Gastrocnemius medialis (tissue), 4 donors: ENCODE data around the gene AUTS2. TPM values are rescaled to one million over a fixed set of nuclear protein-coding genes. Genes with fewer than 3 reads are reported as not detected.
A peak's percentile ranks its signal among the peaks of the same experiment; 100 is the strongest.

Source experiments
- ATAC-seq, 2 donors: fragments of 150-250 bp; one replicate each; pipeline ENCODE4 v1.9.1; 2016
- DNase-seq, 2 donors: peaks; one replicate each; pipeline ENCODE4 v3.0.0-alpha.2; 2019
- H3K27ac ChIP-seq, 4 donors: fragments of 200-600 bp; sonication (generic); 1 replicate in 1 of 4; 2 replicates in 3 of 4; pipeline ENCODE4 v1.5.1; 2016 to 2018; ENCODE audit warnings: mild to moderate bottlenecking in 2 of 4, moderate library complexity in 1 of 4
- H3K27me3 ChIP-seq, 3 donors: fragments of 200-600 bp; sonication (generic) in 2 of 3; 1 replicate in 1 of 3; 2 replicates in 2 of 3; pipeline versions ENCODE4 v1.5.1 to v1.6.0; 2016 to 2019; ENCODE audit warnings: mild to moderate bottlenecking in 1 of 3, moderate library complexity in 1 of 3
- H3K36me3 ChIP-seq, 2 donors: fragments of 200-600 bp; sonication (generic) in 1 of 2; one replicate each; pipeline ENCODE4 v1.5.1; 2017 to 2018
- H3K4me1 ChIP-seq, 2 donors: fragments of 200-600 bp; sonication (generic) in 1 of 2; one replicate each; pipeline ENCODE4 v1.5.1; 2016 to 2017; ENCODE audit warnings: mild to moderate bottlenecking in 2 of 2
- H3K4me3 ChIP-seq, 4 donors: fragments of 200-600 bp; sonication (generic) in 3 of 4; 1 replicate in 1 of 4; 2 replicates in 3 of 4; pipeline ENCODE4 v1.5.1; 2016 to 2019; ENCODE audit warnings: mild to moderate bottlenecking in 2 of 4
- H3K9me3 ChIP-seq, 3 donors: fragments of 200-600 bp; sonication (generic) in 2 of 3; 1 replicate in 1 of 3; 2 replicates in 2 of 3; pipeline ENCODE4 v1.5.1; 2016 to 2019
- POLR2A ChIP-seq, 2 donors: fragments of 450-650 bp; IDR thresholded peaks; one replicate each; pipeline ENCODE4 v1.6.1; 2017; ENCODE audit warnings: antibody characterized with exemption in 2 of 2, mild to moderate bottlenecking in 2 of 2, moderate library complexity in 2 of 2
- in situ Hi-C, 4 donors: fragments of 200-750 bp; cut with MboI; loops; one replicate each; pipeline versions ENCODE4 v1.15.0 to v1.8.0; 2017; ENCODE audit warnings: low sequenced_read_pairs in 4 of 4
- intact Hi-C: fragments of 100-400 bp; cut with DNase I; formaldehyde crosslinking; loops from one replicate; pipeline ENCODE4 v1.15.1; 2023; ENCODE audit warnings: low total_unique reads
- total RNA-seq, 4 donors: library from RNA; depleted of rRNA; stranded (reverse); fragments of >200 nt; gene quantifications; one replicate each; pipeline versions ENCODE4 v1.1.0 to v1.2.3, GENCODE V29; 2016
- TF ChIP-seq, protein P1 (sequence below), 5 experiments: fragments of 450-650 bp in 3 of 5; fragments of 200-600 bp in 2 of 5; sonication (generic) in 2 of 5; IDR thresholded peaks in 4 of 5; conservative IDR thresholded peaks in 1 of 5; 1 replicate in 4 of 5; 2 replicates in 1 of 5; pipeline ENCODE4 v1.5.1; 2016 to 2019; ENCODE audit warnings: antibody characterized with exemption in 5 of 5, mild to moderate bottlenecking in 3 of 5, moderate library complexity in 3 of 5

Gene AUTS2
- total RNA-seq, 4 donors from 2014 or later, result 2.5 to 16.2 (median 8.5) TPM

DNA sequence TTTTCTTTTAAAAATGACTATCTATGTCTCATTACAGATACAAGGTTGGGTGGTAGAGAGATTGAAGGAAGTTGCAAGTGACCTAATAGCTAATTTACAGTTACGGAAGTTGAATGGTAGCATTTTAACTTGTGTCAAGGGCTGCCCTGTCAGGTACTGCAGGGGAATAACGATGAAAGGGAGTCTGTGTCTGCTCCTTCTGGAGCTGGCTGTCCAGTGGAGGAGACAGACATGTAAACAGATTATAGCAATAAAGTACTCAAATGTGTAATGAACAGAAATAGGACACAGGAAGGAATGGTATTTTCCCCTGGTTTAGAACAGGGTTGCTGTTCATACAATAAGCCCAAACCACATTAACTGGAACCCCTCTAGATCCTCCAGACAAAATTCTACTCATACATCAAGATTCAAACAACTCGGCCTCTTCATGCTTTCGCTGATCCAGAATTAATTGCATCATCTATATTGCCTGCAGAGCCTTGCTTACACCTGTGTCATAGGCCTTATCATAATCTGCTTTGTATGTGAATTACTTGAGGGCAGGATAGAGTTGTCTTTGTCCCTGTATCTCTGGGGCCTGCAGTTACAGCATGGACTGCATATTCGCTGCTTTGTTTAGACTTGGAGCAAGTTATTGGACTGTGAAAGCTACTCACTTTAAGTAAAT, 42.8 kb downstream of the AUTS2 start:
- no peak for ATAC-seq

DNA sequence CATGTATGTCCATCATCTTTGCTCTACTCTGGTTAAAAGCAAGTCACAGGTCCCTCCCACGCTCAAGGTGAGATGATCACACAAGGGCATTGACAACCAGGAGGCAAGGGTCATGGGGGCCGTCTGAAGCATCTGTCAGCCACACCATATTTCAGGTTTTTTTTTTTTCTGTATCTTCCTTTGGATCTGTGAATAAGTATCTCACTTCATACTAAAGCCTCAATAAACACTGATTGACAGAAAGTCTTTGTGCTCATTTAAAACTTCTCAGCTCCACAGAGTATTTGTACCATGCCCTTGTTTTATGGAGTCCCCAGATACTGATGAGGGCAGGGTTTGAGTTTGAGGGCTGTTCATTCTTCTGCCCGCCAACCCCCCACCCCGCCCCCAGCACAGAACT, 45.0 kb downstream of the AUTS2 start:
- in situ Hi-C loops, result no loop called here
- no peak for ATAC-seq
- no peak overlapping the region for H3K4me3 ChIP-seq

More for the DNA sequence above, 42.8 kb downstream of the AUTS2 start:
- no peak overlapping the region for H3K27ac ChIP-seq
- H3K27me3 ChIP-seq, result no peaks in the 10 kb centered on the region
- DNase-seq, result no peak
- in situ Hi-C loops, result no loop called here
- TF ChIP-seq, protein P1, sequence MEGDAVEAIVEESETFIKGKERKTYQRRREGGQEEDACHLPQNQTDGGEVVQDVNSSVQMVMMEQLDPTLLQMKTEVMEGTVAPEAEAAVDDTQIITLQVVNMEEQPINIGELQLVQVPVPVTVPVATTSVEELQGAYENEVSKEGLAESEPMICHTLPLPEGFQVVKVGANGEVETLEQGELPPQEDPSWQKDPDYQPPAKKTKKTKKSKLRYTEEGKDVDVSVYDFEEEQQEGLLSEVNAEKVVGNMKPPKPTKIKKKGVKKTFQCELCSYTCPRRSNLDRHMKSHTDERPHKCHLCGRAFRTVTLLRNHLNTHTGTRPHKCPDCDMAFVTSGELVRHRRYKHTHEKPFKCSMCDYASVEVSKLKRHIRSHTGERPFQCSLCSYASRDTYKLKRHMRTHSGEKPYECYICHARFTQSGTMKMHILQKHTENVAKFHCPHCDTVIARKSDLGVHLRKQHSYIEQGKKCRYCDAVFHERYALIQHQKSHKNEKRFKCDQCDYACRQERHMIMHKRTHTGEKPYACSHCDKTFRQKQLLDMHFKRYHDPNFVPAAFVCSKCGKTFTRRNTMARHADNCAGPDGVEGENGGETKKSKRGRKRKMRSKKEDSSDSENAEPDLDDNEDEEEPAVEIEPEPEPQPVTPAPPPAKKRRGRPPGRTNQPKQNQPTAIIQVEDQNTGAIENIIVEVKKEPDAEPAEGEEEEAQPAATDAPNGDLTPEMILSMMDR (IDR thresholded peaks at IDR 0.05 in 4 of 5, conservative IDR thresholded peaks at IDR 0.05 in 1 of 5), result no peak
- TF ChIP-seq POLR2A (IDR thresholded peaks at IDR 0.05), result no peak
- no peaks in the 10 kb centered on the region for H3K9me3 ChIP-seq
- no peaks in the 10 kb centered on the region for H3K36me3 ChIP-seq
- H3K4me1 ChIP-seq, result peaks cover 0 to 17% of the 10 kb centered on the region in 2 donors
- intact Hi-C loops, result no loop called here
- no peak overlapping the region for H3K4me3 ChIP-seq

DNA sequence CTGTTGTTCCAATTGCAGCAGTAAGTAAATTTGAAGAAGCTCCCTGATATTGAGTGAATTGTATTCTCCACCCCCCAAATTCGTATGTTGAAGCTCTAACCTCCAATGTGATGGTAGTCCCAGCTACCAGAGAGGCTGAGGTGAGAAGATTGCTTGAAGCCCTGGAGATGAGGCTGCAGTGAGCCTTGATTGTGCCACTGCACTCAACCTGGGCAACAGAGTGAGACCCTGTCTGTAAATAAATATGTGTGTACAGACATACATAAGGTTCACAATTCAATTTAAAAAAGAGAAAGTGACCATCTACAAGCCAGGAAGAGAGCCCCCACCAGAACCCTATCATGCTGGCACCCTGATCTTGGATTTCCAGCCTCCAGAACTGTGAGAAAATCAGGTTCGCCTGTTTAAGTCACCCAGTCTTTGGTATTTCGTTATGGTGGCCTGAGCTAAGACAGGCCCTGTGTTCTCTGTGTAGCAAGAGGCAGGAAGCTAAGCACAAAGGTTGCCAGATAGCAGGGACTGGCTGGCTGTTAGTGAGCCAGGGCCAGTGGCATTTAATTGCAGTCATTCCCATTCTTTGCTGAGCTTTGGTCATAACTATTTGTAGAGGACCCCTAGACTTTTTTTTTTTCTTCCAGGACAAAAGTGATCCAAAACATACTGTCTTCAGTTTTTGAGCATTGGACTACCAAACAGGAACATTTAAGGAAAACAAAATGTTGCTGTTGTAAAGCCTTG, 45.6 kb downstream of the AUTS2 start:
- H3K36me3 ChIP-seq, result no peaks in the 10 kb centered on the region
- peak in 1 of 2 donors; percentile 50 for ATAC-seq

More for the DNA sequence above, 45.0 kb downstream of the AUTS2 start:
- peaks cover 0 to 17% of the 10 kb centered on the region in 2 donors for H3K4me1 ChIP-seq
- no peaks in the 10 kb centered on the region for H3K36me3 ChIP-seq
- TF ChIP-seq, protein P1 (IDR thresholded peaks at IDR 0.05 in 4 of 5, conservative IDR thresholded peaks at IDR 0.05 in 1 of 5), result no peak
- no peak for TF ChIP-seq POLR2A (IDR thresholded peaks at IDR 0.05)
- no peaks in the 10 kb centered on the region for H3K9me3 ChIP-seq
- no peak for DNase-seq
- intact Hi-C loops, result no loop called here
- H3K27me3 ChIP-seq, result no peaks in the 10 kb centered on the region
- no peak overlapping the region for H3K27ac ChIP-seq

DNA sequence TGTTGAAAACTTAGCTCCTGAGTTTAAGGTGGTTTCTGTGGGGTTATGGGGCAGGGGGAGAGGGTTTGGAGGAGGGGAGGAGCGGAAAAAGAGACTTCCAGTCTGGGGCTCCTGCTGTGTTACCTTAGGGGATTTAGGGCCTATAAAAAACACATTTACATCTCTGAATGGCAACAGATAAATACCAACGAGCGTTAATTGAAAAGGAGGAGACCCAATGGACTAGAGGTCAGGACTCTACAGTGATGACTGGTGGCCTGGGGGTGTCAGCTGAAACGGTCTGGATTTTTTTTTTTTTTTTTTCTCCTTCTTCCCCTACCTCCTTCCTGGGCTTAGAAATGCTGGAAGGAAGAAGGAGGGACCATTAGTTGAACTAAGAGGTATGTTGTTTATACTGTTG, 47.4 kb downstream of the AUTS2 start:
- no peak for TF ChIP-seq POLR2A (IDR thresholded peaks at IDR 0.05)
- TF ChIP-seq, protein P1 (IDR thresholded peaks at IDR 0.05 in 4 of 5, conservative IDR thresholded peaks at IDR 0.05 in 1 of 5), result no peak
- H3K4me3 ChIP-seq, result no peak overlapping the region
- no peaks in the 10 kb centered on the region for H3K36me3 ChIP-seq
- in situ Hi-C loops (no loop called here), intact Hi-C loops (no loop called here)
- no peak overlapping the region for H3K27ac ChIP-seq
- DNase-seq (no peak), ATAC-seq (no peak)
- H3K4me1 ChIP-seq, result peaks cover 0 to 9% of the 10 kb centered on the region in 2 donors
- no peaks in the 10 kb centered on the region for H3K27me3 ChIP-seq
- no peaks in the 10 kb centered on the region for H3K9me3 ChIP-seq

More for the DNA sequence above, 45.6 kb downstream of the AUTS2 start:
- intact Hi-C loops, result no loop called here
- Histone ChIP-seq H3K9me3 (no peaks in the 10 kb centered on the region), H3K27me3 (no peaks in the 10 kb centered on the region), H3K4me1 (peaks cover 0 to 17% of the 10 kb centered on the region in 2 donors), H3K4me3 (no peak overlapping the region), H3K27ac (no peak overlapping the region)
- no peak for TF ChIP-seq POLR2A (IDR thresholded peaks at IDR 0.05)
- TF ChIP-seq, protein P1 (IDR thresholded peaks at IDR 0.05 in 4 of 5, conservative IDR thresholded peaks at IDR 0.05 in 1 of 5), result no peak
- no peak for DNase-seq
- in situ Hi-C loops, result no loop called here
